Epithelial cell of proximal tubule (primary cell): Measurements from ENCODE around the gene SERGEF. TPM values are rescaled to one million over a fixed set of nuclear protein-coding genes. Genes with fewer than 3 reads are reported as not detected.

Experiments used
- DNase-seq: peaks from one replicate; pipeline ENCODE4 v3.0.0-alpha.2; 2011; ENCODE audit warnings: low read depth
- H3K4me3 ChIP-seq: 2 replicates; pipeline ENCODE4 v1.5.1; 2011; ENCODE audit warnings: low read depth, mild to moderate bottlenecking, low read length
- total RNA-seq: library from RNA; depleted of rRNA; stranded (reverse); fragments of >200 nt; gene quantifications from 2 replicates; pipeline ENCODE4 v1.2.3, GENCODE V29; 2015
- TF ChIP-seq, protein P1 (sequence below): conservative IDR thresholded peaks from 2 replicates; pipeline ENCODE4 v1.5.1; 2012; ENCODE audit warnings: low read depth, mild to moderate bottlenecking, low read length

The SERGEF gene
- total RNA-seq, 1 donor from 2014 or later = 30.6 TPM

DNA sequence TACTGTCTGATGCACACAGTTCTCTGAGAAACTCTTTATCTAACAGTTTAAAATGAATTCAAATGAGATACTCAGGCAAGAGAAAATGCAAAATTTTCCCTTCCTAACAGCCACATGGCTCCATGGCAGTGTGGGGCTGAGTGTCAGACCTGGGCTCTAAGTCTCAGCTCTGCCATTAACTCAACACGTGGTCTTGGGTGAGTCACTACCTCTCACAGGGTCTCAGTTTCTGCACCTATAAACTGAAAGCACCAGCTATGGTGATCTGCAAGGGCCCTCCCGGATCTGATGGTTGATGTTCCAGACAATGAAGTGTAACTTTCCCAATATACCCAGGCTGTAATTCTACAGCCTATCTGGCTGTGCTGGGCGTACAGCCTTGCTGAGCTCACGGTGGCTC lies 207.8 kb downstream of the SERGEF start:
- H3K4me3 ChIP-seq = no peak overlapping the region
- TF ChIP-seq, protein P1, sequence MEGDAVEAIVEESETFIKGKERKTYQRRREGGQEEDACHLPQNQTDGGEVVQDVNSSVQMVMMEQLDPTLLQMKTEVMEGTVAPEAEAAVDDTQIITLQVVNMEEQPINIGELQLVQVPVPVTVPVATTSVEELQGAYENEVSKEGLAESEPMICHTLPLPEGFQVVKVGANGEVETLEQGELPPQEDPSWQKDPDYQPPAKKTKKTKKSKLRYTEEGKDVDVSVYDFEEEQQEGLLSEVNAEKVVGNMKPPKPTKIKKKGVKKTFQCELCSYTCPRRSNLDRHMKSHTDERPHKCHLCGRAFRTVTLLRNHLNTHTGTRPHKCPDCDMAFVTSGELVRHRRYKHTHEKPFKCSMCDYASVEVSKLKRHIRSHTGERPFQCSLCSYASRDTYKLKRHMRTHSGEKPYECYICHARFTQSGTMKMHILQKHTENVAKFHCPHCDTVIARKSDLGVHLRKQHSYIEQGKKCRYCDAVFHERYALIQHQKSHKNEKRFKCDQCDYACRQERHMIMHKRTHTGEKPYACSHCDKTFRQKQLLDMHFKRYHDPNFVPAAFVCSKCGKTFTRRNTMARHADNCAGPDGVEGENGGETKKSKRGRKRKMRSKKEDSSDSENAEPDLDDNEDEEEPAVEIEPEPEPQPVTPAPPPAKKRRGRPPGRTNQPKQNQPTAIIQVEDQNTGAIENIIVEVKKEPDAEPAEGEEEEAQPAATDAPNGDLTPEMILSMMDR = no peak
- no peak for DNase-seq

DNA sequence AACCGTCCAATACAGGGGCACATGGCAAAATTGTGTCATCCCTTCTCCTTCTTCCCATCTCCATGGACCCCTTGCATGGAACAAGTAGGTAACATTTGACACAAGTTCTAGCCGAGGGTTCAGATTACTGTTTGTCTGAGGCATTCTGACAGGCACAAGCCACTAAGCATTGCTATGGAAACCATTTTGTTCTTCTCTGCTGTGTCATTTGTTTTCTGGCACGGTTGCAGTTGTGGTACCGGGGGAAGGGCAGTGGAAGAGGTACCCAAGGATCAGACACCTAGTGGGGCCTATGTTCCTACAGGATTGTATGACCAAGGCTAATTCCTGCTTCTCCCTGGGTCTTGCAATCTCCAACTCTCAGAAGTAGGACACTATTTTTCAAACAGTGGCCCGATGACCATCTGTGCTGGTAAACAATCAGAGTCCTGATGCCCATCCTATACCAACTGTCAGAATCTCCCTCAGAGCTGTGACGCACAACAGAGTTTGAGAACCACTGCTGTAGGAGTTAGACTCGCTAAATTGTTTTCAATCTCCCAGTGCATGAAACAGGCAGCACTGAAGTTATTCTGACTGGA lies 209.0 kb downstream of the SERGEF start:
- no peak for DNase-seq
- H3K4me3 ChIP-seq = no peak overlapping the region
- TF ChIP-seq, protein P1 = no peak

DNA sequence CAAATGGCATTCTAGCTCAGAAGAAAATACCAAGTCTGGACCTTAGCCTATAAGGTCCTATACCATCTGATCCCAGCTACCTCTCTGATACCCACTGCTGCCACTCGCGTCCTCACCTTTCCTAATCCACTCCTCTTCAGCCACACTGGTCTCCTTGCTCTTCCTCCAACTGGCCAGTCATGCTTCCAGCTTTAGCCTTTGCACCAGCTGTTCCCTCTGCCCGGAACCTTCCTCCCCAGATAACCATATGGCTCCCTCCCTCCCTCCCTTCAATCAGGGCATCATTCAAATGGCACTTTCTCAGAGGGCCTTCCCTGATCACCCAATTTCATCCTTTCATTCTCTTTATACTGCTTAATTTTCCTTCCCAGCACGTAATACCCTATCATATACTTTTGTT lies 210.4 kb downstream of the SERGEF start:
- H3K4me3 ChIP-seq = no peak overlapping the region
- TF ChIP-seq, protein P1 = no peak
- DNase-seq = no peak

DNA sequence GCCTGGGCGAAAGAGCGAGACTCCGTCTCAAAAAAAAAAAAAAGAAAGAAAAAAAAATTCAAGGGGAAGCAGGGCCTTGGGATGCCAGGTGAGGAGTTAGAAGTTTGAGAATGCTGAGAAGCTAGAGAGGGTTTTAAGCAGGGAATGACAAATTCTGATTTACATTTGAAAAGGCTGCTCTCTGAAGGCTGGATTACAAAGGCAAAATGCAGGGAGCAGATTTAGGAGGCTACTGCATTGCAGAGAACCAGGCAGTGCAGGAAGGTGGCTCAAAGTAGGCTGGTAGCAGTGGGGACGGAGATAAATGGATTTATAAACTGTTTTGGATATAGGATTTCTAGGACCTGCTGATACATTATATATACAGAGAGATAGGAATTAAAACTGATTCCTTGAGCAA lies 211.7 kb downstream of the SERGEF start:
- TF ChIP-seq, protein P1 = no peak
- H3K4me3 ChIP-seq = no peak overlapping the region
- no peak for DNase-seq

DNA sequence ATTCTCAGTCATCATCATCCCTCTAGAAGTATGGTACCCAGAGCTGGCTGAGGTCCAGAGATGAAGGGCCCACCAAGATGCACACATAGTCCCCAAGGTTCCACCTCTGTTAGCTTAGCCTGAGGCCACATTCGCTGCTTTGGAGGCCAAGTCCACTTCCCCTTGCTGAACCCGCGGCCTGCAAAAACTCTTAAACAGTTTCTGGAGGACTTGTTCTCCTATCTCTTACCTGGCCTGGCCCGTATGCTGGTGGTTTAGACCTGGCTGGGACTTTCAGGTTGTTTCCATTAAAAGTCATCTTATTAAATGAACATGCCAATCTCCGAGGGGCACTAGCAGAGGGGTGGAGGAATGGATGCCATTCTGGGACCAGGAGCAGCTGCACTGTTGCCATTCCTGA lies 213.7 kb downstream of the SERGEF start:
- H3K4me3 ChIP-seq = no peak overlapping the region
- no peak for DNase-seq
- TF ChIP-seq, protein P1 = no peak

DNA sequence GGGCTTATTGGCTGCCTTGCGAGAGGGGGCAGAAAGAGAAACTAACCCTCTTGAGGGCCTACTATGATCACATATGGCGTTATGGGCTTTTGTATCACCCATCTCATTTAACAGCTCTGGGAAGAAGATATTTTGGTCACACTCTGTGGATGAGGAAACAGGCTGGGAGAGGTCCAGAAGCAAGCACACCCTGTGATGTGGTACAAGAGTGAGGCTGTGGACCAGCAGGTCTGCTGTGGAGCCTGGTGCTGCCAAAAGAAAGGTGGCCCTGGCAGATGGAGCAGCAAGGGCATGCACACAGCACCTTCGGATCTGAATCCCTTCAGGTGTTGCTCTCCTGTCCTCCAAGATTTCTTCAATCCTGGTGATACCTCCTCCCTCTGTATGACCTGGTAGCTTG lies 214.1 kb downstream of the SERGEF start:
- DNase-seq = no peak
- TF ChIP-seq, protein P1 = no peak
- H3K4me3 ChIP-seq = no peak overlapping the region

DNA sequence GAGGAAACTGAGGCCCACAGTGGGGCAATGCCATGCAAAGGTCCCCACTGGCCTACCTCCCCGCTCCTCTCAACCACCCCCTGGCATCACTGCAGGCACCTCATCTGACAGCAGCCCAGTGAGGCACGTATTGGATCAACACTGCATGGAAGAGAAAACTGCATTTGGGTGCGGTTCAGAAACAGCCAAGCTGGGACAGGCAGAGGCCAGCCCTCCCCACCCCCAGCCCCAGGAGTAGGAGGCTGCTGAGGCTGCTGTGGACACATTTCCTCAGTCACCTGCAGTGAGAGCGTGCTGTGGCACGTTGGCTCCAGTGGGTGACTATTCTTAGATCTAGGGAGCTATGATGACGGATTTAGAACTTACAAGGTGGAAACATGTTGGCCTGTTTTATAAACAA lies 214.6 kb downstream of the SERGEF start:
- no peak for DNase-seq
- TF ChIP-seq, protein P1 = no peak
- no peak overlapping the region for H3K4me3 ChIP-seq
